ES-I3 (cell line): Measurements from ENCODE around the gene CYP26B1.

Experiments
- H3K36me3 ChIP-seq: 2 replicates; pipeline ENCODE4 v1.6.1; 2013; ENCODE audit warnings: mild to moderate bottlenecking, low read length, control low read depth, moderate library complexity; ENCODE audit not compliant: insufficient read depth
- H3K4me1 ChIP-seq: 2 replicates; pipeline ENCODE4 v1.6.1; 2013; ENCODE audit warnings: mild to moderate bottlenecking, control low read depth, low read length; ENCODE audit not compliant: insufficient read depth
- H3K9ac ChIP-seq: 2 replicates; pipeline ENCODE4 v1.6.1; 2013; ENCODE audit warnings: low read depth, mild to moderate bottlenecking, low read length, moderate library complexity
- H3K9me3 ChIP-seq: 2 replicates; pipeline ENCODE4 v1.6.1; 2013; ENCODE audit warnings: mild to moderate bottlenecking, low read length, moderate library complexity; ENCODE audit not compliant: control insufficient read depth, insufficient read depth

CYP26B1 gene

GRCh38 chr2:72132981-72133720 is 14.5 kb downstream of the CYP26B1 start:
- H3K4me1 ChIP-seq, result peaks cover 17% of the 10 kb centered on the region; the same call in 1 of the 2 replicates
- H3K9ac ChIP-seq, result no peak overlapping the region
- no peaks in the 10 kb centered on the region for H3K36me3 ChIP-seq
- H3K9me3 ChIP-seq, result no peaks in the 10 kb centered on the region

- no peaks in the 10 kb centered on the region for H3K36me3 ChIP-seq
- no peak overlapping the region for H3K9ac ChIP-seq
- peaks cover 17% of the 10 kb centered on the region; the same call in 1 of the 2 replicates for H3K4me1 ChIP-seq
- no peaks in the 10 kb centered on the region for H3K9me3 ChIP-seq
These were observed 15.5 kb downstream of the CYP26B1 start for GRCh38 chr2:72131916-72132841.

- H3K9me3 ChIP-seq, result no peaks in the 10 kb centered on the region
- H3K9ac ChIP-seq, result no peak overlapping the region
- H3K4me1 ChIP-seq, result peaks cover 14% of the 10 kb centered on the region; the same call in 1 of the 2 replicates
- no peaks in the 10 kb centered on the region for H3K36me3 ChIP-seq
These were observed 16.2 kb downstream of the CYP26B1 start for GRCh38 chr2:72131371-72131891.

- H3K9me3 ChIP-seq, result no peaks in the 10 kb centered on the region
- peaks cover 14% of the 10 kb centered on the region; the same call in 1 of the 2 replicates for H3K4me1 ChIP-seq
- no peak overlapping the region for H3K9ac ChIP-seq
- H3K36me3 ChIP-seq, result no peaks in the 10 kb centered on the region
These were observed 16.9 kb downstream of the CYP26B1 start for GRCh38 chr2:72130659-72131360.

- no peaks in the 10 kb centered on the region for H3K9me3 ChIP-seq
- H3K9ac ChIP-seq, result no peak overlapping the region
- H3K36me3 ChIP-seq, result no peaks in the 10 kb centered on the region
- peaks cover 14% of the 10 kb centered on the region; the same call in 1 of the 2 replicates for H3K4me1 ChIP-seq
These were observed 17.9 kb downstream of the CYP26B1 start for GRCh38 chr2:72129681-72130340.

GRCh38 chr2:72128843-72129227 is 18.8 kb downstream of the CYP26B1 start:
- Histone ChIP-seq H3K9ac (no peak overlapping the region), H3K4me1 (peaks cover 14% of the 10 kb centered on the region; the same call in 1 of the 2 replicates), H3K9me3 (no peaks in the 10 kb centered on the region), H3K36me3 (no peaks in the 10 kb centered on the region)

GRCh38 chr2:72128059-72128842 is 19.4 kb downstream of the CYP26B1 start:
- H3K9ac ChIP-seq, result no peak overlapping the region
- H3K9me3 ChIP-seq, result no peaks in the 10 kb centered on the region
- H3K4me1 ChIP-seq, result peaks cover 14% of the 10 kb centered on the region; the same call in 1 of the 2 replicates
- no peaks in the 10 kb centered on the region for H3K36me3 ChIP-seq

- H3K36me3 ChIP-seq, result no peaks in the 10 kb centered on the region
- H3K4me1 ChIP-seq, result peaks cover 14% of the 10 kb centered on the region; the same call in 1 of the 2 replicates
- H3K9ac ChIP-seq, result no peak overlapping the region
- no peaks in the 10 kb centered on the region for H3K9me3 ChIP-seq
These were observed 20.1 kb downstream of the CYP26B1 start for GRCh38 chr2:72127401-72128058.

- no peaks in the 10 kb centered on the region for H3K36me3 ChIP-seq
- H3K4me1 ChIP-seq, result peaks cover 14% of the 10 kb centered on the region; the same call in 1 of the 2 replicates
- no peaks in the 10 kb centered on the region for H3K9me3 ChIP-seq
- no peak overlapping the region for H3K9ac ChIP-seq
These were observed 21.2 kb downstream of the CYP26B1 start for GRCh38 chr2:72126186-72127100.

GRCh38 chr2:72124376-72124775 is 23.3 kb downstream of the CYP26B1 start:
- no peaks in the 10 kb centered on the region for H3K9me3 ChIP-seq
- H3K36me3 ChIP-seq, result no peaks in the 10 kb centered on the region
- no peak overlapping the region for H3K9ac ChIP-seq
- no peaks in the 10 kb centered on the region for H3K4me1 ChIP-seq

- H3K4me1 ChIP-seq, result peaks cover 5% of the 10 kb centered on the region
- H3K9me3 ChIP-seq, result no peaks in the 10 kb centered on the region
- H3K9ac ChIP-seq, result no peak overlapping the region
- no peaks in the 10 kb centered on the region for H3K36me3 ChIP-seq
These were observed 26.5 kb downstream of the CYP26B1 start for GRCh38 chr2:72121153-72121552.

GRCh38 chr2:72118951-72119350 is 28.7 kb downstream of the CYP26B1 start:
- Histone ChIP-seq H3K4me1 (peaks cover 13% of the 10 kb centered on the region), H3K36me3 (no peaks in the 10 kb centered on the region), H3K9me3 (no peaks in the 10 kb centered on the region), H3K9ac (no peak overlapping the region)
